ENCODE data around the gene CHML.
A peak's percentile ranks its signal among the peaks of the same experiment; 100 is the strongest.

CHML gene

GRCh38 chr1:241632987-241633386, 7.2 kb downstream of the CHML start:
- DNase-seq (ENCODE audit: low read depth), result no peak
- TF ChIP-seq CTCF (conservative IDR thresholded peaks at IDR 0.05; ENCODE audit: low read length), result no peak
- no peak overlapping the region for H3K4me3 ChIP-seq (ENCODE audit: low read length)

DNA sequence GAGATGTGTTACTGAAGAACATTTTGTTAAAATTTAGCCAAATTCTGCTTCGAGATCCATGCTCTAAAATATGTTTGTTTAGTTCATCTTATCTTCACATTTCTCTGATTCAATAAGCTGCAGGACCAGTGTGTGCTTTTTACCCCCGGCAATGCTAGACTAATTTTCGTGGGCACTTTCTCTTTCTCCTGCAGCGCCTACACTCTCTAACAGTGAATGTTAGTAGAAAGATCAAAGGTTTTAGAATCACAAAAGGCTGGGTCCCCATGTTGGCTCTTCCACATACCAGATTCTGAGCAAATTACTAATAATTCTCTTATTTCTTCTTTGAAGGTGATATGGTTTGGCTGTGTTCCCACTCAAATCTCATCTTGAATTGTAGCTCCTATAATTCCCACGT, 8.5 kb downstream of the CHML start:
- no peak for TF ChIP-seq CTCF (conservative IDR thresholded peaks at IDR 0.05; ENCODE audit: low read length)
- no peak for DNase-seq (ENCODE audit: low read depth)
- no peak overlapping the region for H3K4me3 ChIP-seq (ENCODE audit: low read length)

GRCh38 chr1:241630899-241631298, 9.3 kb downstream of the CHML start:
- DNase-seq (ENCODE audit: low read depth), result no peak
- TF ChIP-seq CTCF (conservative IDR thresholded peaks at IDR 0.05; ENCODE audit: low read length), result no peak
- no peak overlapping the region for H3K4me3 ChIP-seq (ENCODE audit: low read length)

DNA sequence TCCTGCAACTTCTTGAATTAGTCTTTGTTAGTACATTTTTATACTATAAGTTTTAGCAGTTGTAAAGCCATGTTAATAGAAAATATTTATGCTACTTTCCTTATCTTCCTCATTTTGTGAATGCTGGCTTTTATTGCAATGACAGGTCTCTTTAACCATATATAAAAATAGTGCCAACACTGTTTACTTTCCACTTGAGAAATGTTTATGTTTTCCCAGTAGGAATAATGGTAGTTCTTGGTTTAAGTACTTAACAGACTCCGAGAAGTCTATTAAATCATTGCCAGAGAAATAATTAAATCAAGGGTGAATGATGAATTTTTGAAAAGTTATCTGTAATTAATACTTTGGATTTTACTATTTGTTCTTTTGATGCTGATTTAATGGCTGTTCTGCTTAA, 9.7 kb downstream of the CHML start:
- no peak overlapping the region for H3K4me3 ChIP-seq (ENCODE audit: low read length)
- no peak for TF ChIP-seq CTCF (conservative IDR thresholded peaks at IDR 0.05; ENCODE audit: low read length)
- no peak for DNase-seq (ENCODE audit: low read depth)

GRCh38 chr1:241630005-241630404, 10.2 kb downstream of the CHML start:
- H3K4me3 ChIP-seq (ENCODE audit: low read length), result no peak overlapping the region
- no peak for DNase-seq (ENCODE audit: low read depth)
- TF ChIP-seq CTCF (conservative IDR thresholded peaks at IDR 0.05; ENCODE audit: low read length), result no peak

DNA sequence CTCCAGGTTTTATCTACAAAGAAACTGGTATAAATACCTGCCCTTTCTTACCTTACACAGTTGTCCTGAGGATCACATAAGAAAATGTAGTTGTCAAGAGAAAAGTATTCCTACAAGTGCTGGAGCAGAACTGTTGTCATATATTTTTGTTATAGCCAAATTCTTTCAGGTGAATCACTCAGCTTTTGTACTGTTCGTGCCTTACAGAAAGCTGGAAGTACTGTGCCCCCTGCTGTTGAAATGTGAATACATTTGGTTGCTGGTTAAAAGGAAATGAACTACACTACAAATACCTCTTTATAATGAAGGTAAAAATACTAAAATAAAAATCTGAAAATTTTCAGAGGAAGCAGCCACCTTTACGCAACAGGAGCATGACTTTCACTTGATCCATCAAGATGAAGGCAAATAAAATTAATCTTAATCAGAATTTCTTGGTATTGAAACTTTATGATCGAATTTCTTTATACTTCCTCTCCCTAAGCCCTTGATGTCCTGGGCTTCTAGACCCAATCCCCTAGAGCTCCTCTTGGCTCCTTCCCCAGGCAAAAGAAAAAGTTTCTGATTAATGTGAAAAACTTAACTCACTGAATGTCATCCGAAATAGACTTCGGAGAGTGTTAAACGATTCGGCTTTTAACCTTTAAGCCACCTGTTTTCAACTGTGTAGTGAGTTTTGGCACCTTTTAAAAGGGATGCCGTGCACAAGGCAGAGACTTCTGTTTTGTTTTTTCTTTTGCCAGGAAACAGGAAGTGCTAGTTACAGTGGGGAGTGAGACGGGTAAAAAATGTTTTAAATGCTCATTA, 12.5 kb downstream of the CHML start:
- TF ChIP-seq CTCF (conservative IDR thresholded peaks at IDR 0.05; ENCODE audit: low read length), result peak; percentile 74
- peak; percentile 77 for DNase-seq (ENCODE audit: low read depth)
- no peak overlapping the region for H3K4me3 ChIP-seq (ENCODE audit: low read length)

DNA sequence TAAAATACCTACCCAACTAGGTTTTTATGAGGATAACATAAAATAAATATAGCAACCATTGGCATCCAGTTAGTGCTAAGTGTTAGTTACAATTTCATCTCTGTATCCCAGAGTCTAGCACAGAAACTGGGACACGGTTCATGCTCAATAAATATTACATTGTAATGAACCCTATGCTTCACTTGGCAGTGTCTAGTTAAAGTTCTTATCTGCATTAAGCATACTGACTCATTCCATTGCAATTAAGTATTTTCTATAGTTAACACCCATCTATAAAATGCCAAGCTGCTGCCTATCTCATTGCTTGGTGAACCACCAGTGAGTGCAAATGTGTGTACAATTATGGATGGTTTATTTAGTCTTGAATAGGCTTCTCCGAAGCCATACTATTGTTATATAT, 15.2 kb downstream of the CHML start:
- DNase-seq (ENCODE audit: low read depth), result no peak
- no peak for TF ChIP-seq CTCF (conservative IDR thresholded peaks at IDR 0.05; ENCODE audit: low read length)
- no peak overlapping the region for H3K4me3 ChIP-seq (ENCODE audit: low read length)

Measured in AG10803 (cell line).